ENCODE data around the gene PDE10A.

The PDE10A gene

GRCh38 chr6:165660857-165661663 is 2.0 kb downstream of the PDE10A start:
- TF ChIP-seq CTCF (IDR thresholded peaks at IDR 0.05; ENCODE audit: extremely low read depth, missing control alignments) = no peak

GRCh38 chr6:165659945-165660856 is 2.8 kb downstream of the PDE10A start:
- no peak for TF ChIP-seq CTCF (IDR thresholded peaks at IDR 0.05; ENCODE audit: extremely low read depth, missing control alignments)
- DNase-seq (ENCODE audit: low spot score) = peak; percentile 27

More at GRCh38 chr6:165660857-165661663, 2.0 kb downstream of the PDE10A start:
- DNase-seq (ENCODE audit: low spot score) = no peak

- no peak for TF ChIP-seq CTCF (IDR thresholded peaks at IDR 0.05; ENCODE audit: extremely low read depth, missing control alignments)
- no peak for DNase-seq (ENCODE audit: low spot score)
Measured at GRCh38 chr6:165658395-165659058, 4.5 kb downstream of the PDE10A start.

GRCh38 chr6:165657325-165657680 is 5.7 kb downstream of the PDE10A start:
- DNase-seq (ENCODE audit: low spot score) = no peak
- no peak for TF ChIP-seq CTCF (IDR thresholded peaks at IDR 0.05; ENCODE audit: extremely low read depth, missing control alignments)

- TF ChIP-seq CTCF (IDR thresholded peaks at IDR 0.05; ENCODE audit: extremely low read depth, missing control alignments) = no peak
- no peak for DNase-seq (ENCODE audit: low spot score)
Measured at GRCh38 chr6:165656581-165657324, 6.3 kb downstream of the PDE10A start.

GRCh38 chr6:165655191-165655590 is 7.8 kb downstream of the PDE10A start:
- no peak for TF ChIP-seq CTCF (IDR thresholded peaks at IDR 0.05; ENCODE audit: extremely low read depth, missing control alignments)
- no peak for DNase-seq (ENCODE audit: low spot score)

Measured in GM20000 (cell line).